Stomach (tissue), 9 donors: ENCODE results near the gene CDC73. TPM values are rescaled to one million over a fixed set of nuclear protein-coding genes. Genes with fewer than 3 reads are reported as not detected.

Experiments used
- DNase-seq, 2 donors: peaks; one replicate each; pipeline versions ENCODE4 v3.0.0 to v3.0.0-alpha.2; 2013 to 2019
- H3K27ac ChIP-seq, 5 donors: fragments of 200-600 bp in 4 of 5; sonication (generic) in 4 of 5; one replicate each; pipeline ENCODE4 v1.5.1; 2013 to 2019; ENCODE audit warnings: mild to moderate bottlenecking in 1 of 5, moderate library complexity in 1 of 5
- H3K27me3 ChIP-seq, 3 donors: fragments of 200-600 bp; sonication (generic); one replicate each; pipeline ENCODE4 v1.5.1; 2017 to 2019; ENCODE audit warnings: mixed run types in 1 of 3
- H3K36me3 ChIP-seq, 4 donors: fragments of 200-600 bp; sonication (generic); 1 replicate in 3 of 4; 2 replicates in 1 of 4; pipeline ENCODE4 v1.5.1; 2016 to 2019
- H3K4me1 ChIP-seq, 4 donors: fragments of 200-600 bp; sonication (generic); one replicate each; pipeline ENCODE4 v1.5.1; 2016 to 2019
- H3K4me3 ChIP-seq, 4 donors: fragments of 200-600 bp; sonication (generic) in 3 of 4; one replicate each; pipeline ENCODE4 v1.5.1; 2016 to 2019; ENCODE audit warnings: mild to moderate bottlenecking in 1 of 4
- H3K9me3 ChIP-seq, 4 donors: fragments of 200-600 bp; sonication (generic); one replicate each; pipeline ENCODE4 v1.5.1; 2016 to 2019
- CTCF ChIP-seq, 7 experiments: fragments of 450-650 bp in 4 of 7; fragments of 200-600 bp in 3 of 7; sonication (generic) in 3 of 7; IDR thresholded peaks; one replicate each; pipeline ENCODE4 v1.5.1; 2016 to 2019; ENCODE audit warnings: antibody characterized with exemption in 7 of 7, control low read depth in 2 of 7, mild to moderate bottlenecking in 1 of 7
- EP300 ChIP-seq: sonication (generic); formaldehyde crosslinking; IDR thresholded peaks from one replicate; pipeline ENCODE4 v1.6.1; 2017; ENCODE audit warnings: antibody characterized with exemption
- POLR2A ChIP-seq, 4 donors: fragments of 450-650 bp; IDR thresholded peaks; one replicate each; pipeline ENCODE4 v1.6.1; 2016; ENCODE audit warnings: antibody characterized with exemption in 4 of 4, control low read depth in 2 of 4, mild to moderate bottlenecking in 1 of 4, moderate library complexity in 1 of 4
- POLR2AphosphoS5 ChIP-seq, 3 donors: sonication (generic); formaldehyde crosslinking; IDR thresholded peaks; one replicate each; pipeline ENCODE4 v1.6.1; 2016; ENCODE audit warnings: antibody characterized with exemption in 3 of 3
- WGBS, 5 donors: extraction: QIAGEN DNeasy Blood & Tissue Kit in 3 of 5; methylation state at CpG; one replicate each; pipeline versions ENCODE4 v1.1.5 to v1.1.7; 2013 to 2018; 5-methylcytosine and 5-hydroxymethylcytosine counted together
- intact Hi-C: fragments of 100-400 bp; cut with DNase I; formaldehyde crosslinking; loops from one replicate; pipeline ENCODE4 v1.15.1; 2023; ENCODE audit warnings: low total_unique reads
- polyA plus RNA-seq, 3 donors: library from polyadenylated mRNA; stranded (reverse); fragments of 200-250 nt; gene quantifications; one replicate each; pipeline ENCODE4 v1.2.3, GENCODE V29; 2013
- small RNA-seq, 4 donors: library from RNA; depleted of rRNA; stranded (forward); fragments of <200 nt; gene quantifications; one replicate each; pipeline ENCODE3, GENCODE V24; 2016
- total RNA-seq, 5 donors: library from RNA; depleted of rRNA; stranded (reverse); fragments of >200 nt; gene quantifications; one replicate each; pipeline versions ENCODE4 v1.1.0 to v1.2.3, GENCODE V29; 2014 to 2016
- donor health status: healthy with polysubstance abuse.
- donor health status: Bipolar disorder and iron deficiency.
- donor health status: healthy.

The CDC73 gene
- total and polyA plus RNA-seq, 8 donors: 6.7 to 75.9 (median 20.1) TPM

GRCh38 chr1:193303849-193304248 is 182.0 kb downstream of the CDC73 start:
- H3K4me3 ChIP-seq: no peak overlapping the region
- no peak for DNase-seq
- no peaks in the 10 kb centered on the region for H3K36me3 ChIP-seq
- no peaks in the 10 kb centered on the region for H3K27me3 ChIP-seq
- no peaks in the 10 kb centered on the region for H3K9me3 ChIP-seq
- 84 to 94% (median 86%) methylated on average over 1 of the region's 1 CpG for WGBS, 5 donors
- no peaks in the 10 kb centered on the region for H3K4me1 ChIP-seq
- H3K27ac ChIP-seq: no peak overlapping the region
- TF ChIP-seq CTCF (IDR thresholded peaks at IDR 0.05): no peak
- no peak for TF ChIP-seq EP300
- no peak for TF ChIP-seq POLR2AphosphoS5 (IDR thresholded peaks at IDR 0.05)
- no peak for TF ChIP-seq POLR2A (IDR thresholded peaks at IDR 0.05)
- intact Hi-C loops: no loop called here

Small RNA genes within 50 kb of the gene (small RNA-seq; reads per million reads assigned to genes)
- gene MIR1278: 0 reads per million in 4 donors

Other genes with a start within 250 kb of the CDC73 start
- 10 to 100 TPM in 4 of 5 donors, 1 to 10 TPM in 1; 8.7 to 69.8 (median 25.9) TPM for gene UCHL5, start 62.7 kb upstream of the CDC73 start, total RNA-seq
- gene UCHL5, start 62.7 kb upstream of the CDC73 start, polyA plus RNA-seq: 10 to 100 TPM; 12.7 to 23.8 (median 16.9) TPM
- 100 to 1,000 TPM in 1 of 5 donors, 10 to 100 TPM in 4; 34.2 to 155 (median 79.9) TPM for gene RO60, start 62.4 kb upstream of the CDC73 start, total RNA-seq
- 1 to 10 TPM; 2.6 to 8.5 (median 3.7) TPM for gene RO60, start 62.4 kb upstream of the CDC73 start, polyA plus RNA-seq
- gene GLRX2, start 16.6 kb upstream of the CDC73 start, total RNA-seq: 1 to 10 TPM; 1.2 to 6.6 (median 4.3) TPM
- 10 to 100 TPM; 18.0 to 18.7 (median 18.4) TPM for gene GLRX2, start 16.6 kb upstream of the CDC73 start, polyA plus RNA-seq
- gene B3GALT2, start 64.6 kb downstream of the CDC73 start, total RNA-seq: 1 to 10 TPM in 1 of 5 donors, under 1 TPM in 3, not detected in 1; 0.14 to 3.1 (median 0.51) TPM
- 1 to 10 TPM in 1 of 3 donors, under 1 TPM in 2; 0.13 to 1.4 (median 0.37) TPM for gene B3GALT2, start 64.6 kb downstream of the CDC73 start, polyA plus RNA-seq